Measurements from ENCODE around the gene DNALI1. TPM values are rescaled to one million over a fixed set of nuclear protein-coding genes. Genes with fewer than 3 reads are reported as not detected.

The DNALI1 gene
- total and polyA plus RNA-seq, 2 donors (not counting 3 experiments of a cell fraction or from before 2014, with no cell fraction given), result 5.2 to 8.1 TPM

DNA sequence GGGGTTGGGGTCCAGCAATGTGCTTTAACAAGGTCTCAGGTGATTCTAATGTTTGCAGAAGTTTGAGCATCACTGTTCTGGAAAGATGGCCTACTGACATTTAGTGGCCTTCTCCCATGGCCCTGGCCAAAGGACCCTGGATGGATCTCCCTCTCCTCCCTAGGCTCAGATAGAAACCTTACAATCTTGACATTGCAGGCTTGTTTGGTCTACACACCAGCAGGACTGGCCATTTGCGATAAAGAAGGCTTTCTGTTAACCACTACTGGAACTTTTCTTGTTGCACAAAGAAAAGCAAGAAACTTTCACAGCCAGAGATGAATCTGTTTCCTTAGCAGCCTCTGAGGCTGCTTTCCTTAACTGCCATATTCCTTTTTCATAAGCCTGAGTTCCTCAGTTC is 6.2 kb downstream of the DNALI1 start:
- Histone ChIP-seq H3K79me2 (ENCODE audit: control insufficient read depth, insufficient read depth, low read length) (no peaks in the 10 kb centered on the region), H3K9ac (replicated peaks; ENCODE audit: extremely low read depth, insufficient read depth, low read length) (no peak overlapping the region), H3K9me3 (replicated peaks; ENCODE audit: control insufficient read depth, insufficient read depth, low read length) (no peaks in the 10 kb centered on the region), H3K27ac (ENCODE audit: insufficient read depth, low read depth, low read length) (no peak overlapping the region), H3K4me3 (replicated peaks in 1 of 3; ENCODE audit: insufficient read depth in 1 of 3, low read depth in 1 of 3, low read length in 3 of 3) (no peak overlapping the region), H3K4me2 (ENCODE audit: insufficient read depth, low read length) (no peak overlapping the region), H3K36me3 (ENCODE audit: control insufficient read depth in 2 of 2, extremely low read depth in 1 of 2, insufficient read depth in 2 of 2, low read length in 2 of 2) (peaks cover 13 to 16% of the 10 kb centered on the region in 2 experiments), H3K27me3 (ENCODE audit: control insufficient read depth in 2 of 2, insufficient read depth in 2 of 2, low read length in 2 of 2) (no peaks in the 10 kb centered on the region), H2AFZ (ENCODE audit: low read depth, low read length) (no peak overlapping the region), H4K20me1 (replicated peaks; ENCODE audit: control insufficient read depth, extremely low read depth, insufficient read depth, low read length) (no peaks in the 10 kb centered on the region), H3K4me1 (ENCODE audit: control insufficient read depth, extremely low read depth, insufficient read depth, low read length) (peaks cover 5% of the 10 kb centered on the region), H3K9me1 (replicated peaks; ENCODE audit: control insufficient read depth, extremely low read depth, insufficient read depth, low read length) (no peaks in the 10 kb centered on the region)
- DNase-seq (ENCODE audit: low read depth, low spot score), result no peak
- intact Hi-C loops (cut with micrococcal nuclease), result loop anchor here (1.0 to 2.0 kb wide), 2 partner anchors 14 to 119 kb away; no protein-coding TSS in a partner anchor
- dilution Hi-C loops (cut with MboI; ENCODE audit: extremely low pct_ligation_motif_present, low sequenced_read_pairs), result no loop called here
- ChIA-PET POLR2A (no interaction called here), CTCF (interaction anchor here (1.0 to 1.3 kb wide), 3 partner anchors 13 to 119 kb away, joined by 4 to 10 read pairs (median 5); partner anchors contain the start of gene MEAF6)
- BruUV-seq (replicated peaks), result no TSS peak
- TF ChIP-seq GATA2 (IDR thresholded peaks at IDR 0.05; ENCODE audit: insufficient read depth, insufficient read length, low read depth, low read length) (no peak), POLR2A (IDR thresholded peaks at IDR 0.05; ENCODE audit: low read depth, low read length) (no peak), EZH2 (IDR thresholded peaks at IDR 0.05; ENCODE audit: borderline replicate concordance, low read depth, low read length, severe bottlenecking) (no peak), JUN (IDR thresholded peaks at IDR 0.05; ENCODE audit: borderline replicate concordance, insufficient read depth, insufficient read length, low read depth) (no peak), POLR2AphosphoS5 (IDR thresholded peaks at IDR 0.05; ENCODE audit: insufficient read depth, low read depth, low read length) (no peak), FOS (IDR thresholded peaks at IDR 0.05; ENCODE audit: borderline replicate concordance, insufficient read depth, low read length) (no peak), MYC (IDR thresholded peaks at IDR 0.05; ENCODE audit: low read depth, low read length) (no peak)
- TF ChIP-seq, protein P1, sequence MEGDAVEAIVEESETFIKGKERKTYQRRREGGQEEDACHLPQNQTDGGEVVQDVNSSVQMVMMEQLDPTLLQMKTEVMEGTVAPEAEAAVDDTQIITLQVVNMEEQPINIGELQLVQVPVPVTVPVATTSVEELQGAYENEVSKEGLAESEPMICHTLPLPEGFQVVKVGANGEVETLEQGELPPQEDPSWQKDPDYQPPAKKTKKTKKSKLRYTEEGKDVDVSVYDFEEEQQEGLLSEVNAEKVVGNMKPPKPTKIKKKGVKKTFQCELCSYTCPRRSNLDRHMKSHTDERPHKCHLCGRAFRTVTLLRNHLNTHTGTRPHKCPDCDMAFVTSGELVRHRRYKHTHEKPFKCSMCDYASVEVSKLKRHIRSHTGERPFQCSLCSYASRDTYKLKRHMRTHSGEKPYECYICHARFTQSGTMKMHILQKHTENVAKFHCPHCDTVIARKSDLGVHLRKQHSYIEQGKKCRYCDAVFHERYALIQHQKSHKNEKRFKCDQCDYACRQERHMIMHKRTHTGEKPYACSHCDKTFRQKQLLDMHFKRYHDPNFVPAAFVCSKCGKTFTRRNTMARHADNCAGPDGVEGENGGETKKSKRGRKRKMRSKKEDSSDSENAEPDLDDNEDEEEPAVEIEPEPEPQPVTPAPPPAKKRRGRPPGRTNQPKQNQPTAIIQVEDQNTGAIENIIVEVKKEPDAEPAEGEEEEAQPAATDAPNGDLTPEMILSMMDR (IDR thresholded peaks at IDR 0.05; ENCODE audit: extremely low read depth in 1 of 2, insufficient read depth in 1 of 2, low read depth in 1 of 2, low read length in 2 of 2), result no peak
- TF ChIP-seq, protein P2, sequence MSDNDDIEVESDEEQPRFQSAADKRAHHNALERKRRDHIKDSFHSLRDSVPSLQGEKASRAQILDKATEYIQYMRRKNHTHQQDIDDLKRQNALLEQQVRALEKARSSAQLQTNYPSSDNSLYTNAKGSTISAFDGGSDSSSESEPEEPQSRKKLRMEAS (IDR thresholded peaks at IDR 0.05; ENCODE audit: insufficient read depth, insufficient read length), result no peak
- no peak for FAIRE-seq
